HS-5 (cell line): ENCODE results near the gene APOA1.
"Not testable (repeated sequence)": the region's sequence is repeated elsewhere in the genome, so short reads cannot be mapped to it uniquely, and the experiment has no call there.

ENCODE experiments used
- DNase-seq: peaks from one replicate; pipeline ENCODE4 v3.0.0-alpha.2; 2012; ENCODE audit warnings: low read depth

APOA1 gene

DNA sequence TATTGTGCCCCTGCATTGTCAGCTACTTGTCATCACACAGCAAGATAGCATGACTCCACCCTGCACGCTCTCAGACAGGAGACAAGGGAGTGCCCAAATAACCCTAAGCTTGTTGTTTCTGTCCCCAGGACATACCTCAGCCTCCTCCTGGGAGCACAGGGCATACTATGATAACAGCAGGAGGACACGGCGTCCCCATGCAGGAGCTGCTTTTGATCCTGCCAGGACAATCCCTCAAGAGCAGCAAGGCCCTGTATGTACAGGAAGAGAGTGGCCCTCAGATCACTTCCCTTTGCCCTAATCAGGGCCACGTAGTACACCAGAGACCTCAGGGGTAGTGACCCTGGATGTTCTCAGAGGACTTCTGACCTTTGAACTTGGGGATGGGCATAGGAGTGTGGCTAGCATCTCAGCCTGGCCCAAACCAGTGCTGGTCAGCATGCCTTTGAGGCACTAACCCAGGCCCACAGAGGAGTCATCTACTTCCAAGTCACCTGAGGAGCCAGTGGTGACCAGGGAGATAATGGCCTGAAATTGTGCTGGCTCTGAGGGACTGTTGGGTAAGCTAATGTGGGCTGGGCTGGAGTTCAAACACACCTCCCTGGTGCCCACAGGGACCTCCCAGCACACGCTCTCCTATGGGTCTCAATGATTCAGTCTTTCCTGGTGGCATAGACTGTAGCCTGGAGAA lies 23.5 kb downstream of the APOA1 start:
- no peak for DNase-seq

GRCh38 chr11:116813170-116813569 lies 24.3 kb downstream of the APOA1 start:
- no peak for DNase-seq

- DNase-seq = no peak
These were observed 25.3 kb downstream of the APOA1 start for GRCh38 chr11:116812109-116812508.

DNA sequence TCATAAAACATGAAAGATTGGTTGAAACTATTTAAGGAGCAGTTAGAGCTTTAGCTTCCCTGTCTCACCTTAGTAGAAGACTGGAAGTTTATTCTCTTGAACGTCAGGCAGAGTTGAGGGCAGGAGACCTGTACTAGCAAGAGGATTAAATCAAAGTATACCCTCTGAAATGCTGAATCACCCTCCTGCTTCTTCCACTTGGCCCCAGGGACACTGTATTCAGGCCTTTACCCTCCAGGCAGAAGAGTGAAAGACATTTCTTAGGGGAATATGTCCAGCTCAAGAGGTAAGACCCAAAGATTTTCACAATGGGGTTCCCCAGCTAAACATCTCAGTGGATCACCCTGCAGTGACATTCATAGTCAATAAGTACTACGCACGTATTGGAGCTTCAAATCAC lies 26.2 kb downstream of the APOA1 start:
- no peak for DNase-seq

GRCh38 chr11:116808262-116809175 lies 28.9 kb downstream of the APOA1 start:
- DNase-seq = no peak

DNA sequence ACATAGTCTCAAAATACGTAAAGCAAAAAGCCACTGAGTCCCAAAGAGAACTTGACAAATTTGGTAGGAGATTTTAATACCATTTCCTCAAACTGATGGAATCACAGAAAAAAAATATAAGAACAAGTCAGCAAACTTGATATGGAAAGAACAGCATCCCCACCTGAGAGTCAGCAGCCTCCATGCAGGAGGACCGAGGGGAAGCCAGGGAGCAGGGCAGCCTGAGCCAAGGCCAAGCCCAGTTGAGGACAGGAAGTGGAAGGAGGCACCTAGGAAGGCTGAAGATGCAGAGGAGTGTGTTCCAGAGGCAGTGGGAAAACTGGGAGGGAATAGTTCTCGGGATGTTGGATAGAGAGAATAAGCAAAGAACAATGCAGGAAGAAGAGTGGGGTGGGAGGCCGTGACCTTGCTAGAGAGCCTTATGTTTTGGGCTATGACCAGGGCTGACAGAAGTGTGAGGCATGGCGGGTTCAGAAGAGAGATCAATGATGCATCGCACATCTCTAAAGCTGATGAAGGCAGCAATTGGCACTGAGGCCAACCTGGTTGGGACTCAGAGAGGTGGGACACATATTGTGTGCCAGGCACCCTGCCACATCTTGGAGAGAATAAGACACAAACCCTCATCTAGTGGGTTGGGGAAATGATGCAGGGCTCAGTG lies 29.7 kb downstream of the APOA1 start:
- no peak for DNase-seq

DNA sequence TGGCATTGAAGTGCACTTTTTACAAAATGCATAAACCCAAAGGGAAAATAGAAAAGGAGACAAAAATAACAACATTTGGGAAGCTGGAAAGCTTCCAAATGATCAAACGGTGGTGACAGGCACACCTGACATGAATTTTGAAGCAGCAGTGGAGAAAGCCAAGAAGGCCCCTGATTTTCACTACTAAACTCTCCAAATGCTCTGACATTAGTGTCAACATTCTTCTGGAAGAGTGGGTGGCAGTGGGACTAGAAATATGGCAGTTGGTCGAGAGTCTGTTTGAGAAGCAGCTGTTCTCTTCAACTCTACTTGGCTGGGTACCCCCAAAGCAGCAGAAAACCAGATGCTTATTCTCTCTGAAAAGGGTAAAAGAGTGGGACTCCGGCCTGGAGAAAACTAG lies 33.4 kb downstream of the APOA1 start:
- no peak for DNase-seq

DNA sequence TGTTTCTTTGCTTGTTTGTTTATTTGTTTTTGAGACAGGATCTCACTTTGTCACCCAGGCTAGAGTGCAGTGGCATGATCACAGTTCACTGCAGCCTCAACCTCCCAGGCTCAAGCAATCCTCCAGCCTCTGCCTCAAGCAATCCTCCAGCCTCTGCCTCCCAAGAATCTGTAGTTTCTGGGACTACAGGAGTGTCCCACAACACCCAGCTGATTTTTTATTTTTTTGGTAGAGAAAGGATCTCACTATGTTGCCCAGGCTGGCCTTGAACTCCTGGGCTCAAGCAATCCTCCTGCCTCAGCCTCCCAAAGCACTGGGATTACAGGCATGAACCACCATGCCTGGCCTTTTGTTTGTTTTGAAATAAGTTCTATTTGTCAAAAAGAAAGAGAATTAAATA lies 35.8 kb downstream of the APOA1 start:
- not testable (repeated sequence) for DNase-seq

DNA sequence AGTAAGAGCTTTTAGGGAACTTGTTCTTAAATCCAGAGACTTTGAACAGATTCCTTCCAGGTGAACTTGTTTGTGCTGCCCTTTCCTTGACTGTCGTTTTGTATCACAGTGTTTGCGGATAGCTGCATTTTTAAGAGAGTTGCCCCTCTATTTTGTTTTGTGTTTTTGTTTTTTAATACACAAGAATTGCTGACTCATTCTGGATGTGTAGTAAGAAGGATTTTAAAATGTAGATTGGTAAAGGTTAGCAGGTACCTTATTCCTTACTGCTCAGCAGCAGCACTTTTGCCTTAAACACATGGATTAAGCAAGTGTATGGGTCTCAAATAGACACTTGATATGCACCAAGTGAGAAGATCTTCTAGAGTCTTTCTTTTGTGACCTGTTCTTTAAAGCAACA lies 36.8 kb downstream of the APOA1 start:
- no peak for DNase-seq

DNA sequence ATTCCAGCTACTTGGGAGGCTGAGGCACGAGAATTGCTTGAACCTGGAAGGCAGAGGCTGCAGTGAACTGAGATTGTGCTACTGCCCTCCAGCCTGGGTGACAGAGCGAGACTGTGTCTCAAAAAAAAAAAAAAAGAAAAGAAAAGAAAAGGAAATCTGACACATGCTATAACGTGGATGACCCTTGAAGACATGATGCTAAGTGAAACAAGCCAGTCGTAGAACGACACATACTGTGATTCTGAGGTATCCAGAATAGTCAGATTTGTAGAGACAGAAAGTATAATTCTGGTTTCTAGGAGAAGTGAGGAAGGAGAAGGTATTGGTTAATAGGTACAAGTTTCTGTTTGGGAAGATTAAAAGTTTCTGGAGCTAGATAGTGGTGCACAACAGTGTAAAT lies 39.1 kb downstream of the APOA1 start:
- no peak for DNase-seq

GRCh38 chr11:116797816-116798215 lies 39.6 kb downstream of the APOA1 start:
- no peak for DNase-seq

DNA sequence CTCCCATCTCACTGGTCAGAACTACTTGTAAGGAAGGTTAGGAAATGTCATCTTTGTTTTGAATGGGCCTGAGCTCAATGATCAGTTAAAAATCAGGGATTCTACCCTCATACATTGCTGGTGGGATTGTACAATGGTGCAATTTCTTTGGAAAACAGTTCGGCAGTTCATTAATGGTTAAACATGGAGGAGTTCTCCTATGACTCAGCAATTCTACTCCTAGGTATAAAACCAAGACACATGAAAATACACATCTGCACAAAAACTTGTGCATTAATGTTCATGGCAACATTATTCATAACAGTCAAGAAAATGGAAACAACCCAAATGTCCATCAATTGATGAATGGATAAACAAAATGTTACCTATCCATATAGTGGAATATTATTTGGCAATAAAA lies 40.9 kb downstream of the APOA1 start:
- DNase-seq = no peak

GRCh38 chr11:116794851-116795250 lies 42.6 kb downstream of the APOA1 start:
- no peak for DNase-seq

DNA sequence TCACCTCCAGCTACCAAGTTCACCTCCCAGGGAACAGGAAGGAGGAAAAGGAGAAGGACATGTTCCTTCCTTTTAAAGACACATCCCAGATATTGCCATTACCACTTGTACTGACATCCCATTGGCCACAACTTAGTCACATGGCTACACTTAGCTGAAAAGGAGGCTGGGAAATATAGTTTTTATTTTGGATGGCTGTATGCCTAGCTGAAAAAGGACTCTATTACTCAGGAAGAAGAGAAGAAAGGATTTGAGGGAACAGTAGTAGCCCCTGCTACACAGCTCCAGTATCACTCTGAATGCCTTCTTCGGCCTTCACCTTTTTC lies 43.7 kb downstream of the APOA1 start:
- no peak for DNase-seq

DNA sequence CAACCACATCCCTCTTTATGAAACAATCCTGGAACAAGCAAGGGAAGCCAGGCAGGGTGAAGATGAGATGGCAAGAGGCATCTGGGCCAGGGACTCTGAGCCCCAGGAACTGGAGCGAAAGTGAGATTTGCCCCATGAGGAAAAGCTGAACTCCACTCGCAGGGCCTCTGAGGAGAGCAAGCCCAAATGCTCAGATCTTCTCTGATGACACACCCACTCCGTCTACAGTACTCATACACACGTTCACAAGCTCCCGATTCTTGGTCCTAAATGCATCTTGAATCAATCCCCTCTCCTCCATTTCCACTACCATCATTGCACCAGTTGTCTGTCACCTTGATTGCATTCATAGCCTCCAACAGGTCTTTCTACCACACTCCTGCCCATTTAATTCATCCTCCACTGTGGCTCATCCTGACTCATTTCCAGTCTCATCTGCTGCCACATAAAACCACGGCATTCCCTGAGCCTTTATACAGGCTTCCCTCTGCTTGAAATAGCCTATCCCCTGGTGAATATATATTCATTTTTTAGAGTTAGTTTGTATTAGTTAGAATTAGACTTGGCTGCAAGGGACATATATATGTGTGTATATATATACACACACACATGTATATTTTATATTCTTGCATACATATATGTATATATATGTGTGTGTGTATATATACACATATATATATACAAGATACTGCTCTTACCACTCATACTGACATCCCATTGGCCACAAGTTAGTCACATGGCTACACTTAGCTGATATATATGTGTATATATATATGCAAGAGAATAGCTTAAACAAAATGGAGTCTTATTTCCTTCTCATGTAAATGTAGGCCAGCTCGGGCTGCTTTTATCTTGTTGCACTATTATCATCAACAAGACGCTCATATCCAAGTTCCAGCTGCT lies 44.3 kb downstream of the APOA1 start:
- no peak for DNase-seq

DNA sequence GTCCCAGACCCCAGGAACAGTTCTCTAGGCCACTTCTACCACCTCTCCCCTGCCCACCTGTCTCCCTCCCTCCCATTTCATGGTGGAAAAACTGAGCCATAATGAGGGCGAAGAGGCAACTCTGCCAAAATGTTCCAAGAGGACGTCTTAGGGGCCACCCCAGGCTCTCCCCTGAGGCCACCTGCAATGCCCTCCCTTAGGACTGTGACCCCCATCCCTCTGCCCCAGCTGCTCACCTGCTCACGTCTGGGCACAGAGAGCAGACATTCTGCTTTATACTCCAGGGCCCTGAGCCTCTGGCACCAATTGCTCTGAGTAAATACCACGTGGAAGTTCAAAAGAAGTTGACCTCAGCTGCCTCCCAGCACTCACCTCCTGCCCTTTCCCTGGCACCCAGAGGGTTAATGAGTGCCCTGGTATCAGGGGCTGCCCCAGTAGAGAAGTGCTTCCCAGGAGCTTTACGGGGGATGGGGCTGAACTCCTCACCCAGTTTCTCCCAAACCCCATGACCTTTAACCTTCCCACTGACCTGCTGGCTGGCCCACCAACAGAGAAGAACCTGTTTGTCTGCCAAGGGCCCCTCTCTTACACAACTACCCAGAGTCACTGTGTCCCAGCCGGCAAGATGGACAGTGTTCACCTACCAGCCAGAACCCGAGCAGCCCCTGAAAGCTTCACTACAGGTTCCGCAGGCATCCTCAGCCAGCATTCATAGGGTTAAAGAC lies 45.1 kb downstream of the APOA1 start:
- DNase-seq = no peak

DNA sequence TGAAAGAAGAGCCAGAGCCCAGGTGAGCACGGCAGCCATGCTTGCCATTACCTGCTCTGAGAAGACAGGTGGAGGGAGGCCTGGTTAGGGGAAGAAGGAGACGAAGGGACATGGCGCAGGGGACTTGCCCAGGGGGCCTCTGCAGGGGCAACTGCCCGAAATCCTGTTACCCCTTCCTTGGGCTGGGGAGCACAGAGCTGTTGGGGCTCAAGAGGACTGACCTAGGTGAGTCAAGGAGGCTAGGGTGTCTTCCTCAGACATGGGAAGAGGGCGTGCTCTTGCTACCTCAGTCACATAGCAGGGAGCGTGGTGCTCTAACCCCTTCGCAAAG lies 45.6 kb downstream of the APOA1 start, which contains the start of gene APOA5:
TSS of gene APOA5 (minus strand) at position 67 of the 331 bp plus-strand sequence. CDS start at position 48, 19 bp downstream.
- DNase-seq = no peak

DNA sequence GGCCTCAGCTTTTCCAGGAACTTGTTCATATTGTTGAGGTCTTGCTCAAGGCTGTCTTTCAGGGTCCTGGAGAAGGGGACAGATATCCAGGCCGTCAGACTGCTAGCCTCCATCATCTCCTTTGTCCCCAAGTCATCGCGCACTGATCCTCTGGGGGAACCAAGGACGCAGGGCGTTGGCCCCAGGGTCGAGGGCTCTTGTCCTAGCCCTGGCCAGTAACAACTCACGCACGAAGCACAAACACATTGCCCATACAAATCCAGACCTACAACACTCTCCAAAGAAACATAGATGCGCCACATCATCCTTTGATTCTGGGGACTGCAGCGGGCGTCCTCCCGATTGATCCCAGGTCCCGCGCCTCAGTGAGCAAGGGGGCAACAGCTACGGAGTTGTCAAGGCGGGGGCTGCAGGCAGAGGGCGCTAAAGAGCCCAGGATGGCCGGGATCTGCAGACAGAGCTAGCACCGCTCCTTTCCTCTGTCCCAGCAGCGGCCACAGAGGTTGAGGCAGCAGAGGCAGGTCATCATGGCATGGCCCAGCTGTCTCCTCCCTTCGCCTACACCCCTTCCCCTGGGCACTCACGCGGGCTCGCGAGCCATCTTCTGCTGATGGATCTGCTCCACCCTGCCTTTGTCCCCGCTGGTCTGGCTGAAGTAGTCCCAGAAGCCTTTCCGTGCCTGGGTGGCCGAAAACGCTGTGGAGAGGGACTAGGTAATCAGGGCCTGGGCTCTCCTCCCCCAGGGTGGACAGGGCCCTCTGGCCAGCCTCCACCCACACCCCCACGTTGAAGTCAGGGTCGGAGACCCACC lies 46.2 kb downstream of the APOA1 start:
- no peak for DNase-seq

GRCh38 chr11:116790167-116791001 lies 47.0 kb downstream of the APOA1 start:
- DNase-seq = no peak

DNA sequence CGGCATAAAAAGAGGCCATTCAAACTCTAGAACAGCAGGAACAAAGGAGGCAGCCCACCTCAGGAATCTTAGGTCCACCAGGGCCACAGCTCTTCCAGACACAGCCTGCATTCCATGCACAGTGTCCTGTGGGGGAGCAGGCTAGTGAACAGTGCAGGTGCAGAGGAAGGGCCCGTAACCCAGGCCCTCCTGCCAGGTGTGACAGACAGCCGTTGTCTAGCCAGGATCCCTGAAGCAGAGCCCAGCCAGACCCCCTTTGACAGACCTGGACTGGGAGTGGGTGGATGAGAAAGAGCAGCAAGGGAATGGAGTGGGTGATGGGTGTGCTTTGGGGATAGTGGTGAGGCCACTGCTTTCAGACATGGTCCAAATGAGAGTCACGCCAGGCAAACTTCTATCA lies 48.4 kb downstream of the APOA1 start:
- no peak for DNase-seq
